ENCODE results near the gene CHSY3.

CHSY3 gene

DNA sequence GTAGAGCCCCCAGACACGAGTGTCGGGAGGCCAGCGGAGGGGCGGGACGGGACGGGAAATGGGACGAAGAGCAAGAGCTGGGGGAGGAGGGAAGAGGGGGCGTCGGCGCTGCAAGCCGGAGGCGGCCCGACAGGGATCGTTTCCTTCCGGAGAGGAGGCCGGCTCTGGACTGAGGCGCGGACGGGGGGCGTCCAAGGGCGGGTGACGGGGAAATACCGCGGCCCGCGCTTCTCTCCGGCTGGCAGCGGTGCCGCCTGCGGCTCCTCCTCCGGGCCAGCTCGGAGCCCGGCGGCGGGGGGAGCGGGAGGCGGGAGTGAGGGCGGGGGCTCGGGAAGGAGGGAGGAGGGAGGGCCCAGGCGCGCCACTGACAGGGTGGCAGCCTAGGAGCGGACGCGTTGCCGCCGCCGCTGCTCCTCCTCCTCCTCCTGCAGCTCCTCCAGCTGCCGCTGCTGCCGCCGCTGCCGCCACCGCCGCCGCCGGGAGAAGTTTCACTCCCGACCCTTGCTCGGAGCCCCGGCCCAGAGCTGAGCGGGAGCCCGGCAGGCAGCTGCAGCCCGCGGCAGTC lies at the start of gene CHSY3:
CHSY3 (plus strand) TSS at position 364 of the 565 bp plus-strand sequence.
- Histone ChIP-seq H3K36me3 (ENCODE audit: insufficient read depth, low read length) (no peaks in the 10 kb centered on the region), H3K4me1 (ENCODE audit: insufficient read depth, low read length) (peaks cover 8% of the 10 kb centered on the region), H3K4me3 (ENCODE audit: low read depth in 1 of 2, low read length in 2 of 2) (peak within 1 kb of the TSS; percentile 57 to 79), H3K9me3 (ENCODE audit: low read length) (no peaks in the 10 kb centered on the region), H3K27ac (ENCODE audit: low read depth, low read length) (peak within 1 kb of the TSS; percentile 70), H3K27me3 (ENCODE audit: control insufficient read depth in 1 of 2, insufficient read depth in 2 of 2, low read length in 2 of 2) (peaks cover 14 to 24% of the 10 kb centered on the region in 2 donors), H3K9ac (ENCODE audit: low read length) (peak within 1 kb of the TSS; percentile 50)

GRCh38 chr5:129856325-129856724 lies 47.9 kb upstream of the CHSY3 start:
- Histone ChIP-seq H3K9me3 (ENCODE audit: low read length) (no peaks in the 10 kb centered on the region), H3K4me1 (ENCODE audit: insufficient read depth, low read length) (no peaks in the 10 kb centered on the region), H3K27me3 (ENCODE audit: control insufficient read depth in 1 of 2, insufficient read depth in 2 of 2, low read length in 2 of 2) (no peaks in the 10 kb centered on the region), H3K36me3 (ENCODE audit: insufficient read depth, low read length) (no peaks in the 10 kb centered on the region), H3K4me3 (ENCODE audit: low read depth in 1 of 2, low read length in 2 of 2) (no peak overlapping the region), H3K9ac (ENCODE audit: low read length) (no peak overlapping the region), H3K27ac (ENCODE audit: low read depth, low read length) (no peak overlapping the region)

DNA sequence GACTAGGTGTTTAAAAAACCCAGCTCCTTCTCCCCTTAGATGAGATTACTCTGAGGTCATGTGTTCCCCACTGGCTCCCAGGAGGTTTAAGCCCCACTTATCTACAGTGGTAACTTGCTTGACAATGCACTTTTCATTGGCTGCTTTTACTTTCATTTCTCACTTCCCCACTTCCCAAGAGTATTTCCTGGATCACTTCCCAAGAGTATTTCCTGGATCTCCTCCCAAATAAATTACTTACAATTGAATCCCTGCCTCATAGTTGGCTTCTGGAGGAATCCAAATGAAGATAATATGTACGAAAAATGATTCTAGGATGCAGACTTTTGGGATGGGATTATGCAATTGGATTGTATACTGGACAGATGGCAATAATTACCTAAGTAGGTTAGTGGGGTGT lies 47.1 kb upstream of the CHSY3 start:
- Histone ChIP-seq H3K27me3 (ENCODE audit: control insufficient read depth in 1 of 2, insufficient read depth in 2 of 2, low read length in 2 of 2) (no peaks in the 10 kb centered on the region), H3K4me1 (ENCODE audit: insufficient read depth, low read length) (no peaks in the 10 kb centered on the region), H3K9ac (ENCODE audit: low read length) (no peak overlapping the region), H3K4me3 (ENCODE audit: low read depth in 1 of 2, low read length in 2 of 2) (no peak overlapping the region), H3K27ac (ENCODE audit: low read depth, low read length) (no peak overlapping the region), H3K36me3 (ENCODE audit: insufficient read depth, low read length) (no peaks in the 10 kb centered on the region), H3K9me3 (ENCODE audit: low read length) (no peaks in the 10 kb centered on the region)

GRCh38 chr5:129858131-129858675 lies 46.1 kb upstream of the CHSY3 start:
- no peaks in the 10 kb centered on the region for H3K36me3 ChIP-seq (ENCODE audit: insufficient read depth, low read length)
- no peak overlapping the region for H3K9ac ChIP-seq (ENCODE audit: low read length)
- H3K4me3 ChIP-seq (ENCODE audit: low read depth in 1 of 2, low read length in 2 of 2) = no peak overlapping the region
- H3K4me1 ChIP-seq (ENCODE audit: insufficient read depth, low read length) = no peaks in the 10 kb centered on the region
- H3K9me3 ChIP-seq (ENCODE audit: low read length) = no peaks in the 10 kb centered on the region
- no peaks in the 10 kb centered on the region for H3K27me3 ChIP-seq (ENCODE audit: control insufficient read depth in 1 of 2, insufficient read depth in 2 of 2, low read length in 2 of 2)
- no peak overlapping the region for H3K27ac ChIP-seq (ENCODE audit: low read depth, low read length)

- H3K27me3 ChIP-seq (ENCODE audit: control insufficient read depth in 1 of 2, insufficient read depth in 2 of 2, low read length in 2 of 2) = no peaks in the 10 kb centered on the region
- no peak overlapping the region for H3K4me3 ChIP-seq (ENCODE audit: low read depth in 1 of 2, low read length in 2 of 2)
- H3K36me3 ChIP-seq (ENCODE audit: insufficient read depth, low read length) = no peaks in the 10 kb centered on the region
- H3K9ac ChIP-seq (ENCODE audit: low read length) = no peak overlapping the region
- H3K4me1 ChIP-seq (ENCODE audit: insufficient read depth, low read length) = no peaks in the 10 kb centered on the region
- no peaks in the 10 kb centered on the region for H3K9me3 ChIP-seq (ENCODE audit: low read length)
- H3K27ac ChIP-seq (ENCODE audit: low read depth, low read length) = no peak overlapping the region
Measured at GRCh38 chr5:129884322-129884721, 19.9 kb upstream of the CHSY3 start.

- no peak overlapping the region for H3K4me3 ChIP-seq (ENCODE audit: low read depth in 1 of 2, low read length in 2 of 2)
- no peak overlapping the region for H3K27ac ChIP-seq (ENCODE audit: low read depth, low read length)
- H3K36me3 ChIP-seq (ENCODE audit: insufficient read depth, low read length) = no peaks in the 10 kb centered on the region
- no peaks in the 10 kb centered on the region for H3K4me1 ChIP-seq (ENCODE audit: insufficient read depth, low read length)
- no peaks in the 10 kb centered on the region for H3K9me3 ChIP-seq (ENCODE audit: low read length)
- no peak overlapping the region for H3K9ac ChIP-seq (ENCODE audit: low read length)
- no peaks in the 10 kb centered on the region for H3K27me3 ChIP-seq (ENCODE audit: control insufficient read depth in 1 of 2, insufficient read depth in 2 of 2, low read length in 2 of 2)
Measured at GRCh38 chr5:129899454-129899853, 4.8 kb upstream of the CHSY3 start.

GRCh38 chr5:129902816-129903215 lies 1.4 kb upstream of the CHSY3 start:
- peaks cover 8% of the 10 kb centered on the region for H3K4me1 ChIP-seq (ENCODE audit: insufficient read depth, low read length)
- no peak overlapping the region for H3K9ac ChIP-seq (ENCODE audit: low read length)
- H3K9me3 ChIP-seq (ENCODE audit: low read length) = no peaks in the 10 kb centered on the region
- H3K36me3 ChIP-seq (ENCODE audit: insufficient read depth, low read length) = no peaks in the 10 kb centered on the region
- H3K27me3 ChIP-seq (ENCODE audit: control insufficient read depth in 1 of 2, insufficient read depth in 2 of 2, low read length in 2 of 2) = peaks cover 10 to 17% of the 10 kb centered on the region in 2 donors
- H3K4me3 ChIP-seq (ENCODE audit: low read depth in 1 of 2, low read length in 2 of 2) = no peak overlapping the region
- H3K27ac ChIP-seq (ENCODE audit: low read depth, low read length) = no peak overlapping the region

GRCh38 chr5:129903466-129904101 lies 681 bp upstream of the CHSY3 start:
- Histone ChIP-seq H3K27ac (ENCODE audit: low read depth, low read length) (peak overlapping the region; percentile 70), H3K9ac (ENCODE audit: low read length) (peak overlapping the region; percentile 50), H3K36me3 (ENCODE audit: insufficient read depth, low read length) (no peaks in the 10 kb centered on the region), H3K4me3 (ENCODE audit: low read depth in 1 of 2, low read length in 2 of 2) (peak overlapping the region; percentile 57 to 79), H3K9me3 (ENCODE audit: low read length) (no peaks in the 10 kb centered on the region), H3K27me3 (ENCODE audit: control insufficient read depth in 1 of 2, insufficient read depth in 2 of 2, low read length in 2 of 2) (peaks cover 14 to 24% of the 10 kb centered on the region in 2 donors), H3K4me1 (ENCODE audit: insufficient read depth, low read length) (peaks cover 8% of the 10 kb centered on the region)

DNA sequence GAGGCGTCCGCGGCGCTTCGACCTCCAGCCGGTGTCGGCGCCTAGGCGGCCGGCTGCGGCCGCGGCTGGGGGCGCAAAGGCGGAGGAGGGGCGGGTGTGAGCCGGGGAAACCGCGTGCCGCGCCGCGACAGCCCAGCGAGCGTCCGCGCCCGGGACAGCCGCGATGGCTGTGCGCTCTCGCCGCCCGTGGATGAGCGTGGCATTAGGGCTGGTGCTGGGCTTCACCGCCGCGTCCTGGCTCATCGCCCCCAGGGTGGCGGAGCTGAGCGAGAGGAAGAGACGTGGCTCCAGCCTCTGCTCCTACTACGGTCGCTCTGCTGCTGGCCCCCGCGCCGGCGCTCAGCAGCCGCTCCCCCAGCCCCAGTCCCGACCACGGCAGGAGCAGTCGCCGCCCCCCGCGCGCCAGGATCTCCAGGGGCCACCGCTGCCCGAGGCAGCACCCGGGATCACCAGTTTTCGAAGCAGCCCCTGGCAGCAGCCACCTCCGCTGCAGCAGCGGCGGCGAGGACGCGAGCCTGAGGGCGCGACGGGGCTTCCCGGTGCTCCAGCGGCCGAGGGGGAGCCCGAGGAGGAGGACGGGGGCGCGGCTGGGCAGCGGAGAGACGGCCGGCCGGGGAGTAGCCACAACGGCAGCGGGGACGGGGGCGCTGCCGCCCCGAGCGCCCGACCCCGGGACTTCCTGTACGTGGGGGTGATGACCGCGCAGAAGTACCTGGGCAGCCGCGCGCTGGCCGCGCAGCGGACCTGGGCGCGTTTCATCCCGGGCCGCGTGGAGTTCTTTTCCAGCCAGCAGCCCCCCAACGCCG lies 605 bp downstream of the CHSY3 start:
- Histone ChIP-seq H3K27ac (ENCODE audit: low read depth, low read length) (peak overlapping the region; percentile 70), H3K4me3 (ENCODE audit: low read depth in 1 of 2, low read length in 2 of 2) (peak overlapping the region; percentile 57 to 79), H3K9ac (ENCODE audit: low read length) (no peak overlapping the region), H3K4me1 (ENCODE audit: insufficient read depth, low read length) (peaks cover 8% of the 10 kb centered on the region), H3K9me3 (ENCODE audit: low read length) (no peaks in the 10 kb centered on the region), H3K27me3 (ENCODE audit: control insufficient read depth in 1 of 2, insufficient read depth in 2 of 2, low read length in 2 of 2) (peaks cover 14 to 24% of the 10 kb centered on the region in 2 donors), H3K36me3 (ENCODE audit: insufficient read depth, low read length) (no peaks in the 10 kb centered on the region)

GRCh38 chr5:129905473-129906176 lies 1.4 kb downstream of the CHSY3 start:
- no peak overlapping the region for H3K27ac ChIP-seq (ENCODE audit: low read depth, low read length)
- no peak overlapping the region for H3K9ac ChIP-seq (ENCODE audit: low read length)

More at GRCh38 chr5:129905473-129906176, 1.4 kb downstream of the CHSY3 start:
- Histone ChIP-seq H3K4me1 (ENCODE audit: insufficient read depth, low read length) (peaks cover 8% of the 10 kb centered on the region), H3K27me3 (ENCODE audit: control insufficient read depth in 1 of 2, insufficient read depth in 2 of 2, low read length in 2 of 2) (peaks cover 14 to 24% of the 10 kb centered on the region in 2 donors), H3K36me3 (ENCODE audit: insufficient read depth, low read length) (no peaks in the 10 kb centered on the region), H3K9me3 (ENCODE audit: low read length) (no peaks in the 10 kb centered on the region), H3K4me3 (ENCODE audit: low read depth in 1 of 2, low read length in 2 of 2) (peak overlapping the region; percentile 57 to 79)
